ENCODE measurements around the gene ZBTB33. TPM values are rescaled to one million over a fixed set of nuclear protein-coding genes. Genes with fewer than 3 reads are reported as not detected.
A peak's percentile ranks its signal among the peaks of the same experiment; 100 is the strongest.

Gene ZBTB33
- total RNA-seq, 1 donor: 18.3 TPM

- no peak for TF ChIP-seq CTCF (IDR thresholded peaks at IDR 0.05; ENCODE audit: insufficient read depth, low read length)
- no peak for DNase-seq (ENCODE audit: low read depth)
- no peak overlapping the region for H3K4me3 ChIP-seq (ENCODE audit: low read depth, low read length)
Observed at GRCh38 chrX:120264341-120264740, 13.7 kb downstream of the ZBTB33 start.

GRCh38 chrX:120269373-120270035, 18.9 kb downstream of the ZBTB33 start:
- DNase-seq (ENCODE audit: low read depth): peak; percentile 11
- no peak overlapping the region for H3K4me3 ChIP-seq (ENCODE audit: low read depth, low read length)
- no peak for TF ChIP-seq CTCF (IDR thresholded peaks at IDR 0.05; ENCODE audit: insufficient read depth, low read length)

- H3K4me3 ChIP-seq (ENCODE audit: low read depth, low read length): no peak overlapping the region
- TF ChIP-seq CTCF (IDR thresholded peaks at IDR 0.05; ENCODE audit: insufficient read depth, low read length): no peak
Observed at GRCh38 chrX:120270567-120270966, 20.0 kb downstream of the ZBTB33 start.

GRCh38 chrX:120271218-120271617, 20.6 kb downstream of the ZBTB33 start:
- TF ChIP-seq CTCF (IDR thresholded peaks at IDR 0.05; ENCODE audit: insufficient read depth, low read length): no peak
- H3K4me3 ChIP-seq (ENCODE audit: low read depth, low read length): no peak overlapping the region
- no peak for DNase-seq (ENCODE audit: low read depth)

More at GRCh38 chrX:120270567-120270966, 20.0 kb downstream of the ZBTB33 start:
- DNase-seq (ENCODE audit: low read depth): no peak

- TF ChIP-seq CTCF (IDR thresholded peaks at IDR 0.05; ENCODE audit: insufficient read depth, low read length): no peak
- H3K4me3 ChIP-seq (ENCODE audit: low read depth, low read length): no peak overlapping the region
- DNase-seq (ENCODE audit: low read depth): no peak
Observed at GRCh38 chrX:120274145-120274544, 23.5 kb downstream of the ZBTB33 start.

GRCh38 chrX:120274958-120275357, 24.3 kb downstream of the ZBTB33 start:
- TF ChIP-seq CTCF (IDR thresholded peaks at IDR 0.05; ENCODE audit: insufficient read depth, low read length): no peak
- H3K4me3 ChIP-seq (ENCODE audit: low read depth, low read length): no peak overlapping the region
- DNase-seq (ENCODE audit: low read depth): no peak

Data from fibroblast of the aortic adventitia (primary cell).